Transverse colon (tissue), 4 donors: ENCODE data around the gene DHX57. TPM values are rescaled to one million over a fixed set of nuclear protein-coding genes. Genes with fewer than 3 reads are reported as not detected.
"Not testable (repeated sequence)": the region's sequence is repeated elsewhere in the genome, so short reads cannot be mapped to it uniquely, and the experiment has no call there.

ENCODE experiments used
- DNase-seq: peaks from one replicate; pipeline ENCODE4 v3.0.0-alpha.2; 2019
- H3K27ac ChIP-seq, 4 donors: fragments of 200-600 bp; sonication (generic); 2 replicates each; pipeline ENCODE4 v1.5.1; 2016 to 2018; ENCODE audit warnings: inconsistent platforms in 4 of 4
- H3K27me3 ChIP-seq: fragments of 200-600 bp; sonication (generic); 2 replicates; pipeline ENCODE4 v1.5.1; 2017; ENCODE audit warnings: inconsistent platforms
- H3K36me3 ChIP-seq, 4 donors: fragments of 200-600 bp; sonication (generic); 2 replicates each; pipeline ENCODE4 v1.5.1; 2017 to 2019; ENCODE audit warnings: inconsistent platforms in 4 of 4
- H3K4me1 ChIP-seq, 4 donors: fragments of 200-600 bp; sonication (generic); 2 replicates each; pipeline ENCODE4 v1.5.1; 2017 to 2020; ENCODE audit warnings: inconsistent platforms in 4 of 4
- H3K4me3 ChIP-seq, 4 donors: fragments of 200-600 bp; sonication (generic); 1 replicate in 1 of 4; 2 replicates in 3 of 4; pipeline versions ENCODE4 v1.5.1 to v1.6.1; 2017 to 2019; ENCODE audit warnings: inconsistent platforms in 4 of 4
- H3K9me3 ChIP-seq, 2 donors: fragments of 200-600 bp; sonication (generic); 2 replicates each; pipeline ENCODE4 v1.5.1; 2017 to 2019; ENCODE audit warnings: inconsistent platforms in 2 of 2
- EP300 ChIP-seq: sonication (generic); formaldehyde crosslinking; IDR thresholded peaks from one replicate; pipeline ENCODE4 v1.6.1; 2017; ENCODE audit warnings: antibody characterized with exemption, low read depth
- POLR2A ChIP-seq: fragments of 450-650 bp; IDR thresholded peaks from one replicate; pipeline ENCODE4 v1.6.1; 2016; ENCODE audit warnings: antibody characterized with exemption, mild to moderate bottlenecking, moderate library complexity
- POLR2AphosphoS5 ChIP-seq, 3 donors: sonication (generic); formaldehyde crosslinking; IDR thresholded peaks; one replicate each; pipeline ENCODE4 v1.6.1; 2016; ENCODE audit warnings: antibody characterized with exemption in 3 of 3
- WGBS, 2 donors: methylation state at CpG; one replicate each; pipeline ENCODE4 v1.1.5; 2018; ENCODE audit warnings: low coverage in 1 of 2; 5-methylcytosine and 5-hydroxymethylcytosine counted together
- in situ Hi-C, 4 donors: fragments of 200-750 bp; cut with MboI; loops; one replicate each; pipeline versions ENCODE4 v1.15.0 to v1.15.1; 2017; ENCODE audit warnings: low sequenced_read_pairs in 3 of 4, low pct_ligation_motif_present in 1 of 4, low pct_unique_long_range_greater_than_20kb in 1 of 4
- intact Hi-C: fragments of 100-400 bp; cut with DNase I; formaldehyde crosslinking; loops from one replicate; pipeline ENCODE4 v1.15.1; 2023; ENCODE audit warnings: low total_unique reads
- total RNA-seq, 4 donors: library from RNA; depleted of rRNA; stranded (reverse); fragments of >200 nt; gene quantifications; one replicate each; pipeline ENCODE4 v1.1.0, GENCODE V29; 2016
- TF ChIP-seq, protein P1 (sequence below), 5 experiments: fragments of 200-600 bp in 3 of 5; fragments of 450-650 bp in 2 of 5; sonication (generic) in 3 of 5; IDR thresholded peaks; 1 replicate in 2 of 5; 2 replicates in 3 of 5; pipeline ENCODE4 v1.5.1; 2016 to 2017; ENCODE audit warnings: antibody characterized with exemption in 5 of 5, inconsistent platforms in 3 of 5, mild to moderate bottlenecking in 2 of 5, moderate library complexity in 1 of 5

DHX57 gene
- total RNA-seq, 4 donors from 2014 or later, result 1.5 to 29.7 (median 10.6) TPM

DNA sequence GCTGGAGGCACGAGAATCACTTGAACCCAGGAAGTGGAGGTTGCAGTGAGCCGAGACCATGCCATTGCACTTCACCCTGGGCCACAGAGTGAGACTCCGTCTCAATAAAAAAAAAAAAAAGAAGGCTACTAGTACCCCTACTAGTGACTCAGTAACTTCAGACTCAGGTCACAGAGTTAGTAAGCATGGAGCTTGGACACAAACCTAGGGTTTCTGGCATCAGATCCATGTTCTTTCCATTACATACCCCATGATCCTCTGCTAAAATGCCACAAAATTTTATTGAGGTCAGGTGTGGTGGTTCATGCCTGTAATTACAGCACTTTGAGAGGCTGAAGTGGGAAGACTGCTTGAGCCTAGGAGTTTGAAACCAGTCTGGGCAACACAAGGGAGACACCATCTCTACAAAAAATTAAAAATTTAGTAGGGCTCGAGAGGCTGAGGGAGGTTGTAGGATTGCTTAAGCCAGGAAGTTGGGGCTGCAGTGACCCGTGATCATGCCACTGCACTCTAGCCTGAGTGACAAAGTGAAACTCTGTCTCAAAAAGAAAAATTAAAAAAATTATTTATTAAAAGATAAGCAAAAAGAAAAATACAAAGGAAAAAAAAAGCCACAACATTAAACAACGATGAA lies 45.1 kb downstream of the DHX57 start:
- intact Hi-C loops (no loop called here), in situ Hi-C loops (no loop called here)
- Histone ChIP-seq H3K4me3 (no peak overlapping the region), H3K9me3 (no peaks in the 10 kb centered on the region), H3K4me1 (peaks cover 0 to 4% (median 0%) of the 10 kb centered on the region in 4 donors), H3K36me3 (peaks cover 0 to 13% (median 0%) of the 10 kb centered on the region in 4 donors), H3K27ac (no peak overlapping the region), H3K27me3 (no peaks in the 10 kb centered on the region)
- TF ChIP-seq EP300 (no peak), POLR2AphosphoS5 (IDR thresholded peaks at IDR 0.05) (no peak), POLR2A (no peak)
- TF ChIP-seq, protein P1, sequence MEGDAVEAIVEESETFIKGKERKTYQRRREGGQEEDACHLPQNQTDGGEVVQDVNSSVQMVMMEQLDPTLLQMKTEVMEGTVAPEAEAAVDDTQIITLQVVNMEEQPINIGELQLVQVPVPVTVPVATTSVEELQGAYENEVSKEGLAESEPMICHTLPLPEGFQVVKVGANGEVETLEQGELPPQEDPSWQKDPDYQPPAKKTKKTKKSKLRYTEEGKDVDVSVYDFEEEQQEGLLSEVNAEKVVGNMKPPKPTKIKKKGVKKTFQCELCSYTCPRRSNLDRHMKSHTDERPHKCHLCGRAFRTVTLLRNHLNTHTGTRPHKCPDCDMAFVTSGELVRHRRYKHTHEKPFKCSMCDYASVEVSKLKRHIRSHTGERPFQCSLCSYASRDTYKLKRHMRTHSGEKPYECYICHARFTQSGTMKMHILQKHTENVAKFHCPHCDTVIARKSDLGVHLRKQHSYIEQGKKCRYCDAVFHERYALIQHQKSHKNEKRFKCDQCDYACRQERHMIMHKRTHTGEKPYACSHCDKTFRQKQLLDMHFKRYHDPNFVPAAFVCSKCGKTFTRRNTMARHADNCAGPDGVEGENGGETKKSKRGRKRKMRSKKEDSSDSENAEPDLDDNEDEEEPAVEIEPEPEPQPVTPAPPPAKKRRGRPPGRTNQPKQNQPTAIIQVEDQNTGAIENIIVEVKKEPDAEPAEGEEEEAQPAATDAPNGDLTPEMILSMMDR (IDR thresholded peaks at IDR 0.05), result no peak
- WGBS, 2 donors, result 78 to 91% methylated on average over 3 to 6 of the region's 6 CpGs
- no peak for DNase-seq

DNA sequence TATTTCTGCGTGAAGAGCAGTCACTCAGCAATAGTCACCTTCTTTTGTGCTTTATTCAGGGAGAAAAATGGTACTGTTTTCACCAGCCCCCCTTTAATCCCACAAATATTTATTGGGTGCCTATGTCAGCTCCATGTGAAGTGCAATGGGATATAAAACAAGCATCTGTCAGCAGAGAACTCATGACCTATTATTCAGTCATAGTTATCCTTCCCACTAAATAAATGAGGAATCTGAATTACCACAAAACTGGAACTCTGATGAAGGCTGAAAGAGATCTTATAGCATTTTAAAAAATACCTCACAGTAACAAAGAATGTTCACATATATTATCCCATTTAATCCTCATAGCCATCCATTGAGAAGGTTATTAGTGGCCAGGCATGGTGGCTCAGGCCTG lies 45.8 kb downstream of the DHX57 start:
- 96 to 100% methylated on average over 1 of the region's 1 CpG for WGBS, 2 donors
- H3K36me3 ChIP-seq, result peaks cover 0 to 16% (median 0%) of the 10 kb centered on the region in 4 donors
- H3K4me1 ChIP-seq, result peaks cover 0 to 4% (median 0%) of the 10 kb centered on the region in 4 donors
- intact Hi-C loops, result no loop called here
- H3K27me3 ChIP-seq, result no peaks in the 10 kb centered on the region
- TF ChIP-seq POLR2A (no peak), EP300 (no peak), POLR2AphosphoS5 (IDR thresholded peaks at IDR 0.05) (no peak)
- TF ChIP-seq, protein P1 (IDR thresholded peaks at IDR 0.05), result no peak
- H3K9me3 ChIP-seq, result no peaks in the 10 kb centered on the region
- no peak for DNase-seq
- no peak overlapping the region for H3K4me3 ChIP-seq
- in situ Hi-C loops, result no loop called here
- no peak overlapping the region for H3K27ac ChIP-seq

DNA sequence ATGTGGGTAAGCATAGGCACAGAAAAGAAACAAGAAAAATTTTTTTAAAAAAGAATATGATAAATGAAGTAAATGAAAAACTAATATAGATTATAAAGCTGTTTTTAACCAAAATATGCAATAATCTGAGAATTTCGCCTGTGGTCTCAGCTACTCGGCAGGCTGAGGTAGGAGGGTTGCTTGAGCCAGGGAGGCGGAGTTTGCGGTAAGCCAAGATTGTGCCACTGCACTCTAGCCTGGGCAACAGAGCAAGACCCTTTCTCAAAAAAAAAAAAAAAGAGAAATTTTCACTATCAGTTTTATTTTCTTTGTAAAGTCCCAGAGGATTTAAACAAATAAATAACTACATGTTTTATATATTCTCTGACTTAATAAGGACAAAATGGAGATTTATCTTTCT lies 47.3 kb downstream of the DHX57 start:
- WGBS, 2 donors, result 73 to 79% methylated on average over 4 of the region's 4 CpGs

DNA sequence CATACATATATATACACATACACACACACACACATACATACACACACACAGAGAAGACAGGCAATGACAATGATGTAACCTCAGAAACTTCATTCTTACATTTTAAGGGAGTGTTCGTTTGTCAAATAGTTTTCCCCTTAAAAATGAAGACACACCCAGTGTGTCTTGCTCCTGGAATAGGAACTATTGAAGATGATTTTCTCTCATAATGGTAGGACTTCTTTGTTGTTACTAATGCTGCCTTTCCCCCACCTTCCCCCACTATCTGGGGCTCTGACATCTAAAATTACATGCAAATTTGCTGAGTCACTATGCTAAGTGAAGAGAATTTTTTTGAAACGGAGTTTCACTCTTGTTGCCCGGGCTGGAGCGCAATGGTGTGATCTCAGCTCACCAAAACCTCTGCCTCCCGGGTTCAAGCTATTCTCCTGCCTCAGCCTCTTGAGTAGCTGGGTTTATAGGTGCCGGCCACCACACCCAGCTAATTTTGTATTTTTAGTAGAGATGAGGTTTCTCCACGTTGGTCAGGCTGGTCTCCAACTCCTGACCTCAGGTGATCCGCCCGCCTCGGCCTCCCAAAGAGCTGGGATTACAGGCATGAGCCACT lies 48.1 kb downstream of the DHX57 start:
- H3K27me3 ChIP-seq, H3K27ac ChIP-seq, in situ Hi-C loops, intact Hi-C loops, DNase-seq, H3K4me1 ChIP-seq, H3K4me3 ChIP-seq, H3K9me3 ChIP-seq: not testable (repeated sequence)
- WGBS, 2 donors, result 78 to 83% methylated on average over 3 to 10 of the region's 10 CpGs
- H3K36me3 ChIP-seq, result peaks cover 0 to 15% (median 4%) of the 10 kb centered on the region in 4 donors

More for the DNA sequence above, 47.3 kb downstream of the DHX57 start:
- no peak for DNase-seq
- Histone ChIP-seq H3K36me3 (peaks cover 0 to 10% (median 3%) of the 10 kb centered on the region in 4 donors), H3K27me3 (no peaks in the 10 kb centered on the region), H3K27ac (no peak overlapping the region), H3K9me3 (no peaks in the 10 kb centered on the region), H3K4me3 (no peak overlapping the region), H3K4me1 (peaks cover 0 to 4% (median 0%) of the 10 kb centered on the region in 4 donors)
- in situ Hi-C loops, result no loop called here
- TF ChIP-seq, protein P1 (IDR thresholded peaks at IDR 0.05), result no peak
- TF ChIP-seq EP300, result no peak
- no peak for TF ChIP-seq POLR2AphosphoS5 (IDR thresholded peaks at IDR 0.05)
- TF ChIP-seq POLR2A, result no peak
- intact Hi-C loops, result no loop called here
